NCI-H2196 treated with DMSO at 0.1 percent for 48 hours (cell line): ENCODE results near the gene CRELD1.
A peak's percentile ranks its signal among the peaks of the same experiment; 100 is the strongest.

ENCODE experiments used
- DNase-seq: peaks from one replicate; lab custom pipeline; 2025; ENCODE audit not compliant: unreplicated experiment; lab: John Stamatoyannopoulos, UW

CRELD1 gene

DNA sequence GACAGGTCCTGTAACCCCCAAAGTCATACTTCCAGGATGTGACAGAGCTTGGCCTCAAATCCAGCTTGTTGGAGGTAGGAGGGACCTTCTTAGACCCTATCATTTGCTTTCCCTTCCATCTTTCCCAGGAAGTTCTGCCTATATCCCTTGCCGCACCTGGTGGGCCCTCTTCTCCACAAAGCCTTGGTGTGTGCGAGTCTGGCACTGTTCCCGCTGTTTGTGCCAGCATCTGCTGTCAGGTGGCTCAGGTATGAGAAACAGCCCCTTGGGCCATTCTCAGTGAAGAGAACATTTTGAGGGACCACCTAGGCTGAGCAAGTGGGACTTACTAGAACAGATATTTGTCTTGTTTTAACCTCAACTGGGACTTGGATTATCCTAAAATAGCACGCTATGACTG, 29.7 kb upstream of the CRELD1 start:
- no peak for DNase-seq

- no peak for DNase-seq
Measured at GRCh38 chr3:9906480-9906879, 27.2 kb upstream of the CRELD1 start.

DNA sequence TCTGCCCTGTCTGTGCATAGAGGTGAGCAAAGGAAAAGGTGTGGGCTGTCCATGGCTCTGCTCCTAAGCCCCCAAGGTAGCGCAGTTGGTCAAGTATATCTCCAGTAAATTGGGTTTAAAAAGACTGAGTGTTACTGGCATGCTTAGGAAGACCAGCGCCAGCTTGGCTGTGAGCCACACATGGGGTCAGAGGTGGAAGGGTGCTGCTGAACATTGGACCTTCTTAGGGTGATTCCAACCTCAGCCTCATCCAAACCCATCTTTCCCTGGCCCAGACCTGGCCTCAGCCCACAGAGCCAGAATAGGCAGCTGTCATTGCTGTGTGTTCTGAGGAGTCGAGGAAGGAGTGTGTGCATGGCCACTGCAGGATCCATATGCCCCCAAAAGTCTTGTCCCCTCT, 25.3 kb upstream of the CRELD1 start:
- no peak for DNase-seq

DNA sequence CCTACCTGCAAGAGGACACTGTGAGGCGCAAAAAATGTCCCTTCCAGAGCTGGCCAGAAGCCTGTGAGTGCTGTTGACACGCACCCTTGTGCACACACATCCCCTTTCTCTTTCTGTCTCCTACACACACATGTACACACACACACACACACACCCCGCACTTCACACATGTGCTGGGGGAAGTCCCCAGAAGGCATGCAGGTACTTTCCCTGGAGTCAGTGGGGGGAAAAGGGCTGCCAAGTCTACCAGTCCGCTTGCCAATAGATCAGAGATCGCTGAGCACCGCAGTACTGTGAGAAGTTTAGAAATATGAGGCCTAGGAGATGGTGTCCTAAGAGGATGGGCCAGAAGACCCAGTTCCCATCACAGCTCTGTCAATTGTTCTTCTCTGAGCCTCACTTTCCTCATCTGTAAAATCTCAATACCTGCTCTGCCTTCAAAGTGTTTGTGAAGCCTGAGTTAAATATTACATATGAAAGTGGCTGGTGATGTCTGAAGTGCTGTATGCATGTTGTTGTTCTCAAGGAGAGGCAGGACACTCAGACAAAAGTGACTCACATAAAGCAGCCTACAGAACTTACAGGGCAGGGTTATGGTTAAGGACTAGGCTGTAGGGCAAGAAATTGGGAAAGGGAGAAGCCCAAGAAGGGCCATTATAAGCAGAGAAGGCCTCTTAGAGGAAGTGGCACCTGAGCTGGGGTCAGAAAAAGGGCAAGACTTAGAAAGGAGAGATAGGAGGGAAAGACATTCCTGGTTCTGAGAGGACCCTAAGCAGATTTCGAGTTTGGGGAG, 24.2 kb upstream of the CRELD1 start:
- no peak for DNase-seq

GRCh38 chr3:9911863-9912262, 21.8 kb upstream of the CRELD1 start:
- DNase-seq, result no peak

DNA sequence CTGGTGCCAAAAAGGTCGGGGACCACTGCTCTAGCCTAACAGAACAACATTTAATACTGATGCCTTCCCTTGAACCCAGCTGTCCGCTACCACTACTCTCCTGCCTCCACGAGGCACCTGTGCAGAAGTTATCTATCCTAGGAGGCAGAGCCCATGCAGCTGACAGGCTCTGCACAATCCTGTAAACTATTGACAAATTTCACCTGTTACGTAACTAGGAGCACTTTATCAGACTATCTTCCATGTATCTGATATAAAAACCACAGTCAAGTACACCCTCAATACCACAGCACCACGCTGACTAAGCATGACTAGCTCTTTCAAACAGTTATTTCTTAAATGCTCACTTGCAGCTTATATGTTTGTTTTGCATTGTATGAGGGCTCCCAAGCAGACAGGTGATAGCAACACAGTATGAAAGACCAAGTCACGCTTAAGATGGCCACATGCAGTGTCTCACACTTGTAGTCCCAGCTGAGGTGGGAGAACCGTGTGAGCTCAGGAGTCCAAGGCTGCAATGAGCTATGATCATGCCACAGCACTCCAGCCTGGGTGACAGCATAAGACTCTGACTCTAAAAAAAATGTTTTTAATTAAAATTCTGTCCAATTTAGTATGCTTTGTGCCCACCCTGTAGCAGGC, 21.2 kb upstream of the CRELD1 start:
- DNase-seq, result no peak

- no peak for DNase-seq
Measured at GRCh38 chr3:9913601-9914000, 20.0 kb upstream of the CRELD1 start.

DNA sequence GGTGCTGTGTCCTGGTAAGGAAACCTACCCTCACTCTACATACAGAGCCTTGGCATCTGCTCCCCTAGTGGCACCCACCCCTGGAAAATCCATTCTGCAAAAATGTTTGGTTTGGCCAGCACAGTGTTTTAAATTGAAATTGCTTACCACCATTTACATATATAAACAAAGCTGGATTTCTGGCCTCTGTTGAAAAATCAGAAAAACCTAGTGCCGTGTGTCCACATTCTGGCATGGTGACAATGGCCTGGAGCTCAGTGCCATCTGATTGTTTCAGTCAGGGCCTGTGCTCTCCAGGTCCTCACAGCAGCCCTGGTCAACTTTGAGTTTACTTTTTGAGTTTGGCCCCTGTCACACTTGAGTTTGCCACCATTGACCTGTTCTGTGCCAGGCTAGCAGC, 19.6 kb upstream of the CRELD1 start:
- no peak for DNase-seq

DNA sequence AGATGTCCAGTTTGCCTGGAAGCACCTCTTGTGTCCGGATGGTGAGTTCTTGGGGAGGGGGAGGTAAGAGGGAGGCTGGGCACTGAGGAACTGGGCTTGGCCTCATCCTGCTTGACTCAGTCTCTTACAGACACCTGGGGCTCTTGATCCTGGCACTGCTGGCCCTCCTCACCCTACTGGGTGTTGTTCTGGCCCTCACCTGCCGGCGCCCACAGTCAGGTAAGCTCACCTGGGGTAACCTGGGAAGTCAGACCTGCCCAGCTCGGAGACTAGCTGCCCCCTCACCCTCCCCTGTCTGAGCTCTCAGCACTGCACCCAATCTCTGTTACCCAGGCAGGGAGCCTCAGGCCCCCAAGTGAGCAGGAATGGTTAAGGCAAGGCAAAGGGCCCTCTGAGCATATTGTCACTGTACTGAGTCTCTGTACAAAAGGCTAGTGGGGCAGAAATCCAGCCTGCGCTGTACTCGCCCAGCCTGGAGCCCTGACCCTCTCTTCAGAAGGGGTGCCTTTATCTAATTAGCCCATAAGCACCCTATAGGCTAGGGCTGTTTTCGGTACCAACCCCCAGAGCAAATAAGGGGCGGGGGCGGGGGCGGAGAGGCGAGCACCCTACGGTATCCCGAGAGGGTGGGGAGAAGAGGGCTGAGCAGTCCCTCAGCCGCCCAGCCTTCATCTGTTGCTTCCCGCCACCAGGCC, 18.9 kb upstream of the CRELD1 start:
- DNase-seq, result no peak

GRCh38 chr3:9915254-9916141, 18.1 kb upstream of the CRELD1 start:
- DNase-seq, result no peak

DNA sequence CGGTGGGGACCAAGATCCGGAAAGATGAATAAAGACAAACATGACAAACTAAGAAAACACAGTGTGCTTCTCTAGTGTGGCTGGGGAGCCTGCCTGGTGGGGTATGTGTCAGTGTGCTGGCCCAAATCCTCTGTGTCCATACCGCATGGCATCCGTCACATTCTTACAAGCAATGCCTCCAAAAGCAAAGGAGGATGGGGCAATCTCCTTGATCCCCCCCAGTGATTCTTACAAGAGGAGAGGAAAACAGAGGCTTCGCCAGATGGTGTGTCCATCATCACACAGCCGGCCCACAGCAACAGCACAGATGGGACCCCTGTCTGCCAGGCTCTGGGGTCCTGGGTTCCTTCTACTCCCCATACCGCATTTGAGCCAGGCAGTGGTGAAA, 17.3 kb upstream of the CRELD1 start:
- no peak for DNase-seq

DNA sequence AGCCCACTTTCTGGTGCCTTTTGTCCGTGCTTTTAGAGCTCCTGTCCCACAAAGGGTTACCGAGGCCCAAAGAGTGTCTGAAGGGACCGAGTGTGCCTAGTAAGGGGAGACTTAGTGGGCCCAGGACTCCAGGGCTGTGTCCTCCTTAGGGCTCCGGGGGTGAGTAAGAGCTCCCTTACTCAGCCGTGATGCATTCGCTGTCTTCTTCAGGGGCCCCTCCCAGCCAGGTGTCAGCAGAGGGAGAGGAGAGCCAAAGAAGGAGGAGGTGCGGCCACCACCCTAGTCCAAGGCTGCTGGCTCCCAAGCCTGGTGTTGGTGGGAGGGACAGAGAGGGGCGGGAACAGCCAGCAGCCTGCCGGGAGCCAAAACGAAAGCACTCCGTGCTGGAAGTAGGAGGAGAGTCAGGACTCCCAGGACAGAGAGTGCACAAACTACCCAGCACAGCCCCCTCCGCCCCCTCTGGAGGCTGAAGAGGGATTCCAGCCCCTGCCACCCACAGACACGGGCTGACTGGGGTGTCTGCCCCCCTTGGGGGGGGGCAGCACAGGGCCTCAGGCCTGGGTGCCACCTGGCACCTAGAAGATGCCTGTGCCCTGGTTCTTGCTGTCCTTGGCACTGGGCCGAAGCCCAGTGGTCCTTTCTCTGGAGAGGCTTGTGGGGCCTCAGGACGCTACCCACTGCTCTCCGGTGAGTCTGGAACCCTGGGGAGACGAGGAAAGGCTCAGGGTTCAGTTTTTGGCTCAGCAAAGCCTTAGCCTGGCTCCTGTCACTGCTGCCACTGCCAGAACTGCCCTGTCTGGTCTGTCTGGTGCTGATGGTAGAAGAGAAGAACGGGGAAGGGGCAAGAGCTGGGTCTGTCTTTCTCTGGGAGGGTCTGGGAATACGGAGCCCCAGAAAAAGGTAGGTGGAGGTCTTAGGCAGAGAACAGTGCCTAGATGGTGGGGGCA, 16.6 kb upstream of the CRELD1 start, which contains the start of gene IL17RC:
IL17RC (plus strand) TSS at position 365 of the 947 bp plus-strand sequence; CDS start at position 583, 218 bp downstream.
- DNase-seq, result peak; percentile 66

DNA sequence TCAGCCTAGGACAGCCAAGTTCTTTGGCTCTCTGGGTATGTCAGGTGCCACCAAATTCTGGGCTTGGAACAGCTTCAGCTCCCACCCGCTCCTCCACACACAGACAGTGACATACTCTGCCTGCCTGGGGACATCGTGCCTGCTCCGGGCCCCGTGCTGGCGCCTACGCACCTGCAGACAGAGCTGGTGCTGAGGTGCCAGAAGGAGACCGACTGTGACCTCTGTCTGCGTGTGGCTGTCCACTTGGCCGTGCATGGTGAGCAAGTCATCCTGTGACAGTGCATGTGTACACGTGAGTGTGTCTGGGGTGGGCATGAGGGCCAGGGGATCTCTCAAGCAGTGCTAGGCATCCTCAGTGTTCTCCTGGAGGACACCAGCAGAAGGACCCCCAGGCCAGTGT, 15.8 kb upstream of the CRELD1 start:
- DNase-seq, result no peak

- no peak for DNase-seq
Measured at GRCh38 chr3:9918261-9919038, 15.2 kb upstream of the CRELD1 start.

- DNase-seq, result no peak
Measured at GRCh38 chr3:9928158-9928557, 5.5 kb upstream of the CRELD1 start.

DNA sequence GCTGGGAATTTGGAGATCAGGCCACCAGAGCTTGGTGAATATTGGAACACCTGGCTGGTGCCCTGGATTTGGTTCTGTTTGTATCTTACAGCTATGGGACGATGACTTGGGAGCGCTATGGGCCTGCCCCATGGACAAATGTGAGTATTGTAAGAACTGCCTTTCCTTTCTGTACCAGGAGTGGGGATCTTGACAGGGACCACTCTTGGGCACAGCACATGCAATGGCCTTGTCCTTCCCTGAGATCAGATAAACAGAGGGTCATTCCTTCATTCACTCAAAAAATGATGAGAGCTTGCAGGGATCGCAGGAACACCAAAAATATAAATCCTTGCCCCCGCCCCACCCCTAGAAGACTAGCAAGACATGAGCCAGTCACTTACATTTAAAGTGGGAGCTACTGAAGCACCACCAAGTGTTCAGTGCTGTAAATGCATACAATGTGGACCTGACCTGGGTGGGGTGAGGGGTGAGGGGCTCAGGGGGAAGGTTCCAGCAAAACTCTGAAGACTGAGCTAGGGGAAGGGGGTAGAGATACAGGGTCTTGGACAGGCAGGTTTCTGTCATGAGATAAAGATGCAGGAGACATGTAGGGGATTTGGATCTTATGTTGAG, 2.7 kb upstream of the CRELD1 start:
- no peak for DNase-seq

DNA sequence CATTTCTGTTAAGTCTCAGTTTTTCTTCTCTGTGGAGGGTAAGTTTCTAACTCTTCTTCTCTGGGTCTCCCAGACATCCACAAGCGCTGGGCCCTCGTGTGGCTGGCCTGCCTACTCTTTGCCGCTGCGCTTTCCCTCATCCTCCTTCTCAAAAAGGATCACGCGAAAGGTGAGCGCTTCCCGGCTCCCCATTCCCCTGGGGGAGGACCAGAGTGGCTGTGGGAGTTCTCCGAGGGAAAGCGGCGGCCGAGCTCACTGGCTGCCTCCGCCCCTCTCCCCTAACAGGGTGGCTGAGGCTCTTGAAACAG, 1.1 kb upstream of the CRELD1 start:
- no peak for DNase-seq

DNA sequence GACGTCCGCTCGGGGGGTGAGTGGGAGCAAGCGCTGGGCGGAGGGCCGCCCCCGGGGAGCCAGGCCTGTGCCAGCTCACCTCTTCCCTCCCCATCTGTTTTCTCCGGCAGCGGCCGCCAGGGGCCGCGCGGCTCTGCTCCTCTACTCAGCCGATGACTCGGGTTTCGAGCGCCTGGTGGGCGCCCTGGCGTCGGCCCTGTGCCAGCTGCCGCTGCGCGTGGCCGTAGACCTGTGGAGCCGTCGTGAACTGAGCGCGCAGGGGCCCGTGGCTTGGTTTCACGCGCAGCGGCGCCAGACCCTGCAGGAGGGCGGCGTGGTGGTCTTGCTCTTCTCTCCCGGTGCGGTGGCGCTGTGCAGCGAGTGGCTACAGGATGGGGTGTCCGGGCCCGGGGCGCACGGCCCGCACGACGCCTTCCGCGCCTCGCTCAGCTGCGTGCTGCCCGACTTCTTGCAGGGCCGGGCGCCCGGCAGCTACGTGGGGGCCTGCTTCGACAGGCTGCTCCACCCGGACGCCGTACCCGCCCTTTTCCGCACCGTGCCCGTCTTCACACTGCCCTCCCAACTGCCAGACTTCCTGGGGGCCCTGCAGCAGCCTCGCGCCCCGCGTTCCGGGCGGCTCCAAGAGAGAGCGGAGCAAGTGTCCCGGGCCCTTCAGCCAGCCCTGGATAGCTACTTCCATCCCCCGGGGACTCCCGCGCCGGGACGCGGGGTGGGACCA, 632 bp upstream of the CRELD1 start:
- DNase-seq, result peak; percentile 45
